Keratinocyte (primary cell): Measurements from ENCODE around the gene WDR70.

ENCODE experiments used
- EZH2 ChIP-seq: IDR thresholded peaks from one replicate; pipeline ENCODE4 v1.6.1; 2012; ENCODE audit warnings: inconsistent platforms, mild to moderate bottlenecking, low read length, moderate library complexity
- TF ChIP-seq, protein P1 (sequence below), 3 experiments: IDR thresholded peaks in 1 of 3; conservative IDR thresholded peaks in 1 of 3; optimal IDR thresholded peaks in 1 of 3; 2 replicates in 2 of 3; 3 replicates in 1 of 3; pipeline versions ENCODE3 to v1.5.1; 2011; ENCODE audit warnings: low read length in 3 of 3, mild to moderate bottlenecking in 3 of 3, moderate library complexity in 2 of 3, control low read depth in 1 of 3, inconsistent platforms in 1 of 3; ENCODE audit not compliant: insufficient read depth in 2 of 3; ENCODE audit errors: extremely low read depth in 1 of 3

DNA sequence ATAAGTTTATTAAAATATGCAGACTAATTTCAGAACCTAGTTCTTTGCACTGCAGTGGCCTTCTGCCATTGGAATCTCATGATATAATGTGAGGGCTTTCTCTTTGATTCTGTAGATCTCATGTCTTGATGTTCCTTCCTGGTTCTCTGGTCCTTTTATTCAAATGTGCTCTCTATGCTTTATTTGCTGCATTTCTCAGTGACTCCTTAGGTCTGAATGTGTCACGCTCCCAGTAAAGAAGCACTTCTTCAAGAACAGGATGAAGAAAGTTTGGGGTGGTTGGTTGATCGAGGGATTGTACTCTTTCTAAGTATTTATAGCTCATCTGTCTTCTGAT lies 338.1 kb downstream of the WDR70 start:
- TF ChIP-seq, protein P1, sequence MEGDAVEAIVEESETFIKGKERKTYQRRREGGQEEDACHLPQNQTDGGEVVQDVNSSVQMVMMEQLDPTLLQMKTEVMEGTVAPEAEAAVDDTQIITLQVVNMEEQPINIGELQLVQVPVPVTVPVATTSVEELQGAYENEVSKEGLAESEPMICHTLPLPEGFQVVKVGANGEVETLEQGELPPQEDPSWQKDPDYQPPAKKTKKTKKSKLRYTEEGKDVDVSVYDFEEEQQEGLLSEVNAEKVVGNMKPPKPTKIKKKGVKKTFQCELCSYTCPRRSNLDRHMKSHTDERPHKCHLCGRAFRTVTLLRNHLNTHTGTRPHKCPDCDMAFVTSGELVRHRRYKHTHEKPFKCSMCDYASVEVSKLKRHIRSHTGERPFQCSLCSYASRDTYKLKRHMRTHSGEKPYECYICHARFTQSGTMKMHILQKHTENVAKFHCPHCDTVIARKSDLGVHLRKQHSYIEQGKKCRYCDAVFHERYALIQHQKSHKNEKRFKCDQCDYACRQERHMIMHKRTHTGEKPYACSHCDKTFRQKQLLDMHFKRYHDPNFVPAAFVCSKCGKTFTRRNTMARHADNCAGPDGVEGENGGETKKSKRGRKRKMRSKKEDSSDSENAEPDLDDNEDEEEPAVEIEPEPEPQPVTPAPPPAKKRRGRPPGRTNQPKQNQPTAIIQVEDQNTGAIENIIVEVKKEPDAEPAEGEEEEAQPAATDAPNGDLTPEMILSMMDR (optimal IDR thresholded peaks at IDR 0.05 in 1 of 3, IDR thresholded peaks at IDR 0.05 in 1 of 3, conservative IDR thresholded peaks at IDR 0.05 in 1 of 3; ENCODE audit: extremely low read depth in 1 of 3, insufficient read depth in 2 of 3, low read length in 3 of 3): no peak
- TF ChIP-seq EZH2: no peak
